GM20000 (cell line): ENCODE data around the gene DNAJC2.
A peak's percentile ranks its signal among the peaks of the same experiment; 100 is the strongest.

Experiments used
- DNase-seq: peaks from one replicate; pipeline ENCODE4 v3.0.0; 2012; ENCODE audit warnings: low spot score
- CTCF ChIP-seq: IDR thresholded peaks from 2 replicates; pipeline ENCODE4 v1.5.1; 2012; ENCODE audit warnings: mild to moderate bottlenecking, control low read depth; ENCODE audit errors: extremely low read depth, missing control alignments

DNAJC2 gene

GRCh38 chr7:103348959-103349358 lies 4.4 kb upstream of the DNAJC2 start:
- DNase-seq, result no peak
- TF ChIP-seq CTCF, result no peak

- DNase-seq, result no peak
- TF ChIP-seq CTCF, result no peak
Measured at GRCh38 chr7:103348452-103348851, 3.9 kb upstream of the DNAJC2 start.

- no peak for TF ChIP-seq CTCF
- peak; percentile 80 for DNase-seq
Measured at GRCh38 chr7:103347507-103348267, 3.1 kb upstream of the DNAJC2 start, which contains the start of gene PSMC2. TSS of gene PSMC2 (plus strand) at chr7:103347643. CDS start at chr7:103347712, 69 bp downstream.

- DNase-seq, result no peak
- TF ChIP-seq CTCF, result no peak
Measured at GRCh38 chr7:103346396-103346795, 1.8 kb upstream of the DNAJC2 start.

- no peak for TF ChIP-seq CTCF
- peak; percentile 24 for DNase-seq
Measured at GRCh38 chr7:103343758-103344452, 662 bp downstream of the DNAJC2 start.

GRCh38 chr7:103343332-103343731 lies 1.2 kb downstream of the DNAJC2 start:
- no peak for DNase-seq
- TF ChIP-seq CTCF, result no peak

GRCh38 chr7:103341466-103341865 lies 3.1 kb downstream of the DNAJC2 start:
- DNase-seq, result no peak
- no peak for TF ChIP-seq CTCF
